DND-41 (cell line): Measurements from ENCODE around the gene PRKAG2.

Source experiments
- EZH2 ChIP-seq: IDR thresholded peaks from 3 replicates; pipeline ENCODE4 v1.6.1; 2012; ENCODE audit warnings: borderline replicate concordance, low read depth, mild to moderate bottlenecking, moderate library complexity, low read length, inconsistent platforms; ENCODE audit not compliant: severe bottlenecking
- TF ChIP-seq, protein P1 (sequence below): IDR thresholded peaks from 2 replicates; pipeline ENCODE4 v1.5.1; 2012; ENCODE audit warnings: borderline replicate concordance, low read length, moderate library complexity, mild to moderate bottlenecking; ENCODE audit not compliant: poor library complexity, severe bottlenecking; ENCODE audit errors: extremely low read depth

GRCh38 chr7:151866028-151866427, 10.9 kb downstream of the PRKAG2 start:
- TF ChIP-seq, protein P1, sequence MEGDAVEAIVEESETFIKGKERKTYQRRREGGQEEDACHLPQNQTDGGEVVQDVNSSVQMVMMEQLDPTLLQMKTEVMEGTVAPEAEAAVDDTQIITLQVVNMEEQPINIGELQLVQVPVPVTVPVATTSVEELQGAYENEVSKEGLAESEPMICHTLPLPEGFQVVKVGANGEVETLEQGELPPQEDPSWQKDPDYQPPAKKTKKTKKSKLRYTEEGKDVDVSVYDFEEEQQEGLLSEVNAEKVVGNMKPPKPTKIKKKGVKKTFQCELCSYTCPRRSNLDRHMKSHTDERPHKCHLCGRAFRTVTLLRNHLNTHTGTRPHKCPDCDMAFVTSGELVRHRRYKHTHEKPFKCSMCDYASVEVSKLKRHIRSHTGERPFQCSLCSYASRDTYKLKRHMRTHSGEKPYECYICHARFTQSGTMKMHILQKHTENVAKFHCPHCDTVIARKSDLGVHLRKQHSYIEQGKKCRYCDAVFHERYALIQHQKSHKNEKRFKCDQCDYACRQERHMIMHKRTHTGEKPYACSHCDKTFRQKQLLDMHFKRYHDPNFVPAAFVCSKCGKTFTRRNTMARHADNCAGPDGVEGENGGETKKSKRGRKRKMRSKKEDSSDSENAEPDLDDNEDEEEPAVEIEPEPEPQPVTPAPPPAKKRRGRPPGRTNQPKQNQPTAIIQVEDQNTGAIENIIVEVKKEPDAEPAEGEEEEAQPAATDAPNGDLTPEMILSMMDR: no peak
- no peak for TF ChIP-seq EZH2
